Measurements from ENCODE around the gene SAA2.
"Not testable (repeated sequence)": the region's sequence is repeated elsewhere in the genome, so short reads cannot be mapped to it uniquely, and the experiment has no call there.

The SAA2 gene

DNA sequence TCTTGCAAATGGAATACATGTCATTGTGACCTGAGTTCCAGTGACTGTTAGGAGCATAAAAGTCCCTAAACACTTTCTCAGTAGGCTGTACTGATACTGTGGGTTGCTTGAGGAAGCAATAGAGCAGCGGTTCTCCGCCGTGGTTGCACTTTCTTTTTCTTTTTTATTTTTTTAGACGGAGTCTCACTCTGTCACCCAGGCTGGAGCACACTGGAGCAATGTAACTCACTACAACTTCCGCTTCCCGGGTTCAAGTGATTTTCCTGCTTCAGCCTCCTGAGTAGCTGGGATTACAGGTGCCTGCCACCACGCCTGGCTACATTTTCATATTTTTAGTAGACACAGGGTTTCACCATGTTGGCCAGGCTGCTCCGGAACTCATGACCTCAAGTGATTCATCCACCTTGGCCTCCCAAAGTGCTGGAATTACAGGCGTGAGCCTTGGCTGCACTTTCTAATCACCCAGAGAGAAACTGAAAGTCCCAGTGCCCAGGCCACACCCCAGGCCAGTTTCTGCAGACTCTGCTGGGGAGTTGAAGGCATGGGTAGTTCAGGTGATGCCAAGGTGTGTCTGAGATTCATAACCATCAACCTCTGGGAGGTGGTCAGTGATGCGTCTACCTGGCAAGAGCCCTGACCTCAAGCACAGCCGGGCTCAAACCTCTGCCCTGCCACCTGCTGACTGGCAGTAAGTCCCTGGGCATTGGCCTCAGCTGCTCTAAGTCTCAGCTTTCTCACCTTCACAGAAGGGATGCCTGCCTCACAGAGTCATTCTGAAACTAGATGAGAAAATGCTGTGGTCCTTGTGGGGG, 1.9 kb downstream of the SAA2 start:
- not testable (repeated sequence) for DNase-seq

DNA sequence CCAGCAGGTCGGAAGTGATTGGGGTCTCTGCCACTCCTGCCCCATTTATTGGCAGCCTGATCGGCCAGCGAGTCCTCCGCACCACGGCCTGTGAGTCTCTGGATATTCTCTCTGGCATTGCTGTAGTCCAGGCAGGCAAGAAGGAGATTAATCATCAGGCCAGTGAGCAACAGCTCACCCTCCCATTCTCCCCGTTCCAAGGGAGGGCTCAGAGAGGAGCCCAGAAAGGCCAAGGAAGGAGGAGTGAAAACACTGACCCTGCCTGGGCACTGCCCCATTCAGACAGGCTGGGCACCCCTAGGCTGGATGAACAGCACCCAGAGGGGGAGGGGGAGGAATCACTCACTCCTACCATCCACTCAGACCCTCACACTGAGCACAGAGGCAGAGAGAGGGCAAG, 3.1 kb downstream of the SAA2 start:
- no peak for DNase-seq

DNA sequence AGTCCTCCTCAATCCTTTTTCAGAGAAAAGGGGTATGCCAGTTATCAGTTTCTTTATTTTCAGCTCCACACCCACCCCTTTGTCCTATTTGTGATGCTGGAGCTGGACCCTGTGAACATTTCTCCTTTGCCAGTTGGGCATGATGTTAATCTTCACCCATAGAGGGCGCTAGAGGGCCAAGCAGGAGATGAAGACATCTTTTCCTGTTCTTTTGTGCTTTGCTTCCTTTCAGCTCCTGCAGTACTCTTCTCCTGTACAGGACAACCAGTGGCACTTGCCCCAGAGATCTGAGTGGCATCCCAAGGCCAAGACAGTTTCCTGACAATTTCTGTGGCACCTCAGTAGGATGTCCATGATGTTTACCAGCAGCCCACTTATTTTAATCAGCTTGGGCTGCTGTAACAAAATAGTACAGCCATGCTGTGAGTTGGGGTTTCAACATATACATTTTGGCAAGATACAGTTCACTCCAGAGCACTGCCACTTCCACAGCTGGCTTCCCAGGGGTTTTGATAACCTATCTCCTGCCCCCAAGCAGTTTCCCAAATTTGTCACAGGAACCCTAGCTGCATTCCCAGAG, 4.6 kb downstream of the SAA2 start:
- DNase-seq, result peak; percentile 40 to 47

DNA sequence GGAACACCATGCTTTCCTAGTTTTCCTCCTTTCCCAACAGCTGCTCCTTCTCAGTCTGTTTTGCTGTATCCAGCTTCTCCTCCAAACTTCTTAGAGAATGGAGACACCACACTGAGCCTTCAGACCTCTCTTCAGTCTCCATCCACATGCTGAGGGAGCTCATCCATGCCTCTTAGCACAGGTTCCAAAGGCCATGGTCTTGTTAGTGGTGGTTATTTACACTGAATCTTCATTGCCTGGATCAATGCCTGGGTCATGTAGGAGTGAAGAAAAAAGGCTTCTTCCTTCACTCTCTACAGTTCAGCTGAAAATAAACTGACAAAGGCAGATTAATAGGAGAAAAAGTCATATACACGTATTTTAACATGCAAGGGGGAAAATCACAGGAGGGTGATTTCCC, 8.8 kb downstream of the SAA2 start:
- DNase-seq, result no peak

DNA sequence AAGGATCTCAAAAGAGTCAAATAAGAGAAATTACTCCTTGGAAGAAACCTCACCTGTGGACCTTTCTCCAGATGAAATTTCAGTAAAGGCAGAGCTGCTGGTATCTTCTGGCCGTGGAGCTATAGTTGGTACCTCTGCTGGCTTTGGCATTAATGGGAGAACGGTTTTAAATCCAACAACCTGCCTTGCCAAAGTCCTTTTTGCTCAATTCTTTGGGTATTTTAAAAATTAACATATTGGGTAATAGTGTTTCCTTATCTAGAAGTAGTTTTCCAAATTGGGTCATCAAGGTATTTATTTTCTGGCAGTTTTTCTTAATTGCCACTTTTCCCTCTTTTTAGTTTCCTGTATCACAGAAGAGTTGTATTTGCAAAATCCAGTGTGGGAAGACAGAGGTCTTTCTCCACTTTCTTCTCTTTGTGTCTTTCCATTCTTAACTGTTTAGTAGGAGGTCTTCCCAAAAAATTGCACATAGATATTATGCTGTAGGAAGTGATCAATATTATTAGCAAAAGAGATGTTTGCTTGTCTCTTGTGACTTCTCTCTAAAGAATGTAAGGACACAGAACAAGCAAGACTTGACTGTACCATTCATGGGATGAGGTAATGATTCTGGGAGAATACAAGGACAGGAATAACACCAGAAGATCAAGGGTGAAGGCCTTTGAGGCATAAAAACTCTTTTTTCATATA, 11.7 kb downstream of the SAA2 start, which contains the start of gene SAA4:
Gene SAA4, minus strand, starts transcription at position 139 of the 693 bp plus-strand sequence. CDS start 876 bp downstream, outside the sequence.
- no peak for DNase-seq

DNA sequence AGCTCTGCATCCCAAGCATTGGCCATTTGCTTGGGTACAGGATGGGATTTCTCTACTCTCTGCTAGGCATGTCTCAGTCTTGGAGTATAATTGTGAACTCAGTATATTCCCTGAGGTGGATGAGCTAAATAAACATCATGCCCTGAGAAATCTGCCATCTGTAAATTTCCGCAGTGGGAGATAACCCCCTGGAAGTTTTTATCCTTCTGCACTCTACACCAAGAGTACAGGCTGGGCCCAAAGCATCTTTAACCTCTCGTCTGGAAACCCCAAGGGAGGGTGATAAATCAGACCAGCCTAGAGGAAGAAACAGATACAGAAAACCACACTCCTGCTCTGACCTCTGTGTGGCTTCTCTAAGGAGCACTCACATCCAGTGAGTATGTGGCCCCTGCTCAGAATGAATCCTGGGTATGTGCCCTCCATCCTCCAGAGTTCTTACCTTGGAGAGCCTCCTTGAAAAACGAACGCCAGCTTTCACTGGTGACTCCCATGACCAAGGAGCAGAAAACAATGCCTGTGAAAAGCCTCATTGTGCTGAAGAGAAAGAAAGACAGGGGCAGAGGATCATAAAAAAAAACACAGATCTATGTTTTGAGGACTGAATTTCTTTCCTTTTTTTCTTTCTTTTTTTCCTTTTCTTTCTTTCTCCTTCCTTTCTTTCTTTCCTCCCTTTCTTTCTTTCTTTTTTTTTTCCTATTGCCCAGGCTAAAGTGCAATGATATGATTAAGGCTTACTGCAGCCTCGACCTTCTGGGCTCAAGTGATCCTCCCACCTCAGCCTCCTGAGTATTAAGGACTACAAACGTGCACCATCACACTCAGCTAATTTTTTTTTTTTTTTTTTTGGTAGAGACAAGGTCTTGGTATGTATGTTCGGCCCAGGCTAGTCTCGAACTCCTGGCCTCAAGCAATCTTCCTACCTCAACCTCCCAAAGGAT, 12.8 kb downstream of the SAA2 start:
- no peak for DNase-seq

DNA sequence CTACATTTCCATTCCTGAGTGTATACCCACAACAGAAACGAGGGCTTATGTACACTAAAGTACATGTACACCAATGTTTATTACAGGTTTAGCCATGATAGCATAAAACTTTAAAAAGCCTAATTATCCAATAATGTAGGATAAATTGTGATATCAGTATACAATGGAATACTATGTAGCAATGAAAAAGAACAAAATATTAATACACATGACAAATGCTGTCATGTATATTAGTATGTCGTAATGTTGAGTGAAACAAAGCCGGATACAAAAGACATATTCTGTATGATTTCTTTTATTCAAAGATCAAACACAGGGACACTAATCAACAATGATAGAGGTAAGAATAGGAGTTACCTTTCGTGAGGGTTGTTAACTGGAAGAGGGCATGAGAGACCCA, 14.6 kb downstream of the SAA2 start:
- no peak for DNase-seq

DNA sequence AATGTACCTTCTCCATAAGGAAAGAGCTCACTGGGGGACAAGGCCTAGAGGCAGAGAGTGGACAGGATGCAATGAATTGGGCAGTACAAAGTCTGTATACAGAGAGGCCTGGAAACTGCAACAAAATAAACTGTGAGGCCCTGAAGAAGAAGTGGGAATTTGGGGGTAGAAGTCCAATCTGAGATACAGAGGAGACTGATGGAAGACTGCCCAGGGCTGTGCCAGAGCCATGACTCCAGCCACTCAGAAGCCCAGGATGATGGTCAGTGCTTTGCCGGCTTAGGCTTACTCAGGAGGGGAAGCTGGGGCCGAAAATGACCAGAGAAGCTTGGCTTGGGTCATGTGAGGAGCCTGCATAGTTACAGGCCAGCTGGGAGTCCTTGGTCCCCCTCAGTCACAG, 17.6 kb downstream of the SAA2 start:
- no peak for DNase-seq

DNA sequence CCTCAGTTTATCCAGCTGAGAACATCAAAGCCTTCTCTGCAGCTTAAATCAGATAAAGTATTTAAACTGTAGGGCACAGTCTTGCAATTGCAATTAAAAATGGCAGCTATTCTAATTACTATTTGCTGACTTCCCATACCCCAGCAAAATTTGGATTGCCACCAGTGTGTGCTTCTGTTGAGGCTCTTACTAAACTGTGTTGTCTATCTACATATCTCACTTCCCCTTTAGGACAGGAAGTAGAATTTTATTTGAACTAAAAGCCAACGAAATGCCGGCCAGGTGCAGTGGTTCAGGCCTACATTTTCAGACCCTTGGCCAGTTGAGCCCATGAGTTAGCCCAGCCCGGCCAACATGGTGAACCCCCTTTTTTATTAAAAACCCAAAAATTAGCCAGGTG, 19.0 kb downstream of the SAA2 start:
- no peak for DNase-seq

DNA sequence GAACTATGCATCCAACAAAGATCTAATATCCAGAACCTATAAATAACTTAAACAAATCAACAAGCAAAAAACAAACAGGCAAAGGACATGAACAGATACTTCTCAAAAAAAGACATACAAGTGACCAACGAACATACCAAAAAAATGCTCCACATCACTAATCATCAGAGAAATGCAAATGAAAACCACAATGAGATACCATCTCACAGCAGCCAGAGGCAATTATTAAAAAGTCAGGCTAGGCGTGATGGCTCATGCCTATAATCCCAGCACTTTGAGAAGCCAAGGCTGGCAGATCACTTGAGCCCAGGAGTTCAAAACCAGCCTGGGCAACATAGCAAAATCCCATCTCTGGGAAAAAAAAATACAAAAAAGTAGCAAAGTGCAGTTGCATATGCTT, 22.6 kb downstream of the SAA2 start:
- no peak for DNase-seq

DNA sequence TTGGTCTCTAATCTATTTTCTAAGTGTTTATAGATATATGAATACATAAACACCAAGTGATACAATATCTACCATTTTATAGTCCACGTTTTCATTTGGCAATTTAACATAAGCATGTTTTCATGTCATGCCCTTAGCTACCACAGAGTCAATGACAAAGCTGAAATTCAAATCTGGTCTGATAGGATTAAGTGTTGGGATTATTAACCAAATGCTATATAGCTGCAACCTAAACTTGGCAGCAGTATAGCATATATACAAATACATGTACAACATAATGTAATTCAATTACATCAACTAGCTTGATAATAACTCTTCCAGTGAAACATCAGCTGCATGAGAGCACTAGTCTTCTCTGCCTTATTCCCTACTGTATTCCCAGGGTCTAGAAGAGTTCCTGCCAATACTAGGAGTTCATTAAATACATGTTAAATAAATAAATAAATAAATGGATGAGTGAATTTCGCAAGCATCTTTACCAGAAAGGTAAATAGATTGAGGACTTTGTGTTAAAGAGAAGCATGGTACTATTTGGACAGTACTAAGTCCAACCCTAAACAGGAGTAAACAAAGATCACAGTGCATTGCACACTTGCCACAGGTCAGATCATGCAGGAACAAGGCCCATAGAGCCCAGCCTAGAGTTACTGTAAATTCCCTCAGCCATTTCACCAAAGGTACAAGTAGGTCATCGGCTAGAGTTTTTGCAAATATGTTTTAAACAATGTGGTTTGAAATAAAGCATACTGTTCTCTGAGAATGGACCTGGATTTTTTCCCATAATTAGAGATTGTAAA, 24.7 kb downstream of the SAA2 start:
- no peak for DNase-seq

DNA sequence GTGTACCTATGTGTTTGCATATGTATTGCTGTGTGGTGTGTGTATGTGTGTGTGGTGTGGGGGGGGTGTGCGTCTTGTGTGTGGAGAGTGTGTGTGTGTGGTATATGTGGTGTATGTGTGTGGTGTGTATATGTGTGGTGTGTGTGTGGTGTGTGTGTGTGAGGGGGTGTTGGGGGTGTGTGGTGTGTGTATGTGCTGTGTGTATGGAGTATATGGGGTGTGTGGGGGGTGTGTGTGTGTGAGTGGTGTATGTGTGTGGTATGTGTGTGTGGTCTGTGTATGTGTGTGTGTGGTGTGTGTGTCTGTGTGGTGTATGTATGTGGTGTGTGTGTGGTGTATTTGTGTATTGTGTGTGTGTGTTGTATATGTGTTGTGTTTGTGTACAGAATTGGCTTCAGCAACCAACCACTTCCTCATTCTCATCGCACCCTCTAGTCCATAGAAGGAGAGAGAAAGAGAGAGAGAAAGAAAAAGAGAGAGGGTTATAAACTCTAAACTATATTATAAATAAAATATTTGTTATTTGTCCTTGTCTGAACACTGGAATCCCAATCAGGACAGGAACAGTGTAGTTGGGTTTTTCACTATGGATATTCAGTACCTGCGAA, 25.6 kb downstream of the SAA2 start:
- no peak for DNase-seq

DNA sequence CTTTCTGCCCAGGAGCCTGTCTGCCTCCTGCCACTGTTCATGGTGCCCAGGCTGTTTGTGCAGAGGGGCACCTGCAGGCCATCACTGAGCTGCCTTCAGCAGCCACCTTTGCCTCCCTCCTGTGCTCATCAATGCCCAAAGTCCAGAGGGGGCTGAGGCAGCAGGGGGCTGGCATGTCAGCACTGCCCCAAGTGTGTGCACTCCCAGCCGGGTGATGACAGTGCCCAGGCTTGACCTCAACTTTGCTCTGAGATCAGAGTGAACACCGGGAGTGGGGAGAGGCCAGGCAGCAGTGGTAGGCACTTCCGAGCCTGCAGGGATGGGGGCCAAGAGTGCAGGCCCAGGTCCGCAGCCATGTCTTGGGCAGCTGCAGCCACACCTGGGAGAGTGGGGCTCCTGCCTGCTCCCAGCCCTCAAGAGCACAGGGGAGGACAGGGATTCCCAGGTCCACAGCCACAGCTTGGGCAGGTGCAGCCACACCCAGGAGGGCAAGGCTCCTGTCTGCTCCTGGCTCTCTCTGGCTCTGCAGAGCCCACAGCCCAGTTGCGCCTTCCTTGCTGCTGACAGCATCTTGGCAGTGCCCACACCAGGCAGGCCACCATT, 27.1 kb downstream of the SAA2 start:
- no peak for DNase-seq

DNA sequence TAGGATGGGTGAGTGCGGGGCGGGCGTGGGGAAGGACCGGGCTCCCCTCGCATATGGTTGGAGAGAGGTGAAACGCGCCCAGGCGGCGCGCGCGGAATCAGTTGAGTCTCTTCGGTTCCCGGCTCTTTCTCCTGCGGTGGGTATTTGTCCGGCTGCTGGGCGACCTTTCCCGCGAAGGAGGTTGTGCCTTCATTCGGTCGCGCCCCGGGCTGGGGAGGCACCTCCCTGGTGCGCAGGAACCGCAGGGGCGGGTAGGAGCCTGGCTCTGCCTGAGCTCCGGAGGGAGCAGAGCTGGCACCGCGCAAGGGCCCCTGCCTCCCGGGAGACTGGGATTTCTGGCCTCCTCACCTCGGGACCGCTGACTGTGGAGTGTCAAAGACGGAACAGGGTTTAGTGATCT, 39.4 kb downstream of the SAA2 start:
- no peak for DNase-seq

DNA sequence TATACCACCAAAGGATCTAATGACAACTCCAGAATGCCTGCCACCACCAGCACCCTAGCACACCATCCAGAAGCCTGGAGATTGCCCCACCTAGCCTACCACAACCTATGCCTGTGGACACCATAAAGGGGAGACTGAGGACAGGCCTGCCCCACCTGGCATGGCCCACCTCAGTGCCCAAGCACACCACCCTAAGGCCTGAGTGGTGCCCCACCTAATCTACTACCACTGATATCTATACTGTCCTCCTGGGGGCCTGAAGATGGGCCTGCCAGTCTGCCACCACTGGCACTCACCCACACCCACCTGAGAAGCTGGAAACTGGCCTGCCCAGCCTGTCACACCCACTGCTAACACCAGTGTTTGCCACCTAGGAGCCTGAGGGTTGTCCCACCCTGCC, 43.7 kb downstream of the SAA2 start:
- DNase-seq, result no peak

DNA sequence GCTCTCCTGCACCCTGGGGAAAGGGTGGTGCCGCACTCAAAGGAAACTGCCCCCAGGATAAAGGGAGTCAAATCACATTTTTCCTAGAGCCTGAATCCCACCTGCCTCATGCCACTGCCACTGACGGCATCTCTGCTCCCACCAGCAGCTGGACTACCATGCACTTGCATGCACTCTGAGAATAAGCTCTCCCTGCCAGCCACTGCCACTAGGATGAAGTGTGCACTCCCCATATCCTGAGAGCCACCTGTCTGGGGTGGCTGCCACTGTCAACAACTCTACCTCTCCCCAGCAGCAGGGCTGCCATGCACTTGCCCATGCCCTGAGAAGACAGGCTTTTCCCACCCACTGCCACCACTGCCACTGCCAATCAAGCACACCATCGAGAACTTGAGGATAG, 44.2 kb downstream of the SAA2 start:
- DNase-seq, result no peak

DNA sequence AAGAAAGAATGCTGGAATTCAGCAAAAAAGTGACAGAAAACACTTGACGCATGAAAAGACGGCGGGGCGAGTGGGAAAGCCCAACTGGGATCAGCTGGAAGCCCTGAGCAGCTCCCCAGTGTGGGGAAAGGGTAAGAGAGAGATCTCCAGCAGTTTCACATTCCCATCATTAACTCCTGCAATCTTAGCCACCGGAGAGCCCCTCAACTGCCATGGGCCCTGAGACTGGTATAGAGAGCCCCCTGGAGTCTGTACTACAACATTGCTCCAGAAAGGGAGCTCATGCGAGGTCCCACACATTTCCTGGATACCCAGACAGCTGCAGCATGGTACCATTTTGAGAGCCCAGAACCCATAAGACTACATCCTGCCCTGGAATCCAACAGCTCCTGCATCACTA, 44.7 kb downstream of the SAA2 start:
- DNase-seq, result no peak

DNA sequence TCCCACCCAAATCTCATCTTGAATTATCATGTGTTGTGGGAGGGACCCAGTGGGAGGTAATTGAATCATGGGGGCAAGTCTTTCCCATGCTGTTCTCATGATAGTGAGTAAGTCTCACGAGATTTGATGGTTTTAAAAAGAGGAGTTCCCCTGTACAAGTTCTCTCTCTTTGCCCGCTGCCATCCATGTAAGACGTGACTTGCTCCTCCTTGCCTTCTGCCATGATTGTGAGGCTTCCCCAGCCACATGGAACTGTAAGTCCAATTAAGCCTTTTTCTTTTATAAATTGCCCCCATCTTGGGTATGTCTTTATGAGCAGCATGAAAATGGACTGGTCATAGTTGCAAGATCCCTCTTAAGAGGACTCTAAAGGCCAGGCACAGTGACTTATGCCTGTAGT, 50.7 kb downstream of the SAA2 start:
- not testable (repeated sequence) for DNase-seq

DNA sequence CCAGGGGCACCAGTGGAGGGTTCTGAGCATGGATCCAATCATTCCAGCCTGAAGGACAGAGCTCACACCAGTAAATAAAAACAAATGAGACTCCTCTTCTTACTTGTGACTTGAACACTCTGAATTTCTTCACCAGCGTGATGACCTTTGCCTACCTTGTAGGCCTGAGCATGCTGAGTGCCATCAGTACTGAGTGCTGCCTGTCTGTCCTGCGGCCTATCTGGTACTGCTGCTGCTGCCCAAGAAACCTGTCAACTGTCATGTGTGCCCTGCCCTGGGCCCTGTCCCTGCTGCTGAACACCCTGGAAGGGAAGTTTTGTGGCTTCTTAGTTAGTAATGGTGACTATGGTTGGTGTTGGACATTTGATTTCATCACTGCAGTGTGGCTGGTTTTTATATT, 51.9 kb downstream of the SAA2 start:
- DNase-seq, result no peak

All from activated CD4-positive, alpha-beta T cell treated with anti-CD3 and anti-CD28 coated beads, Interleukin-2, amount 50 U/mL, for 4 hours (primary cell).